SK-N-SH (cell line): ENCODE results near the gene HHAT. TPM values are rescaled to one million over a fixed set of nuclear protein-coding genes. Genes with fewer than 3 reads are reported as not detected.

Source experiments
- CTCF ChIA-PET: fragments of 300-600, 350-600 bp; formaldehyde crosslinking; extraction: SDS; loops from one replicate; lab custom pipeline; 2021; lab: Yijun Ruan, JAX
- POLR2A ChIA-PET: fragments of 350-600 bp; sonication (Branson Sonifier 250); formaldehyde crosslinking; extraction: SDS; loops from one replicate; lab custom pipeline; 2020; ENCODE audit warnings: antibody characterized with exemption, inconsistent platforms; lab: Yijun Ruan, JAX
- DNase-seq: peaks from one replicate; pipeline ENCODE4 v3.0.0; 2012
- H2AFZ ChIP-seq: fragments of 200-600 bp; sonication (generic); 2 replicates; pipeline ENCODE4 v1.8.1; 2016; ENCODE audit warnings: antibody characterized with exemption, mild to moderate bottlenecking, low read depth
- H3F3A ChIP-seq: fragments of 200-600 bp; sonication (generic); replicated peaks from 2 replicates; pipeline ENCODE3; 2016; ENCODE audit warnings: antibody characterized with exemption, mild to moderate bottlenecking; ENCODE audit not compliant: insufficient read depth
- H3K27ac ChIP-seq, 2 experiments: fragments of 200-500 bp in 1 of 2; fragments of 200-600 bp in 1 of 2; sonication (Bioruptor generic) in 1 of 2; sonication (generic), shearing (Covaris generic) in 1 of 2; 2 replicates each; pipeline versions ENCODE4 v1.5.1 to v1.6.1; 2014 to 2016; ENCODE audit warnings: low read depth in 2 of 2, inconsistent platforms in 1 of 2, low read length in 1 of 2, mild to moderate bottlenecking in 1 of 2, mixed read lengths in 1 of 2
- H3K27me3 ChIP-seq: fragments of 200-600 bp; sonication (generic), shearing (Covaris generic); 2 replicates; pipeline ENCODE4 v1.6.1; 2016; ENCODE audit warnings: mixed run types; ENCODE audit not compliant: insufficient read depth
- H3K36me3 ChIP-seq, 2 experiments: fragments of 200-500 bp in 1 of 2; fragments of 200-600 bp in 1 of 2; sonication (Bioruptor generic) in 1 of 2; sonication (generic) in 1 of 2; replicated peaks in 1 of 2; 2 replicates each; pipeline versions ENCODE3 to v1.5.1; 2014 to 2016; ENCODE audit warnings: low read length in 1 of 2, mild to moderate bottlenecking in 1 of 2; ENCODE audit not compliant: insufficient read depth in 2 of 2, control insufficient read depth in 1 of 2
- H3K4me1 ChIP-seq, 2 experiments: fragments of 200-500 bp in 1 of 2; fragments of 200-600 bp in 1 of 2; sonication (Bioruptor generic) in 1 of 2; sonication (generic), shearing (Covaris generic) in 1 of 2; 2 replicates each; pipeline versions ENCODE4 v1.5.1 to v1.6.1; 2014 to 2016; ENCODE audit warnings: low read depth in 1 of 2, low read length in 1 of 2, mixed run types in 1 of 2; ENCODE audit not compliant: insufficient read depth in 2 of 2, control insufficient read depth in 1 of 2
- H3K4me2 ChIP-seq: fragments of 200-600 bp; sonication (generic), shearing (Covaris generic); 2 replicates; pipeline ENCODE4 v1.6.1; 2017; ENCODE audit warnings: mixed run types
- H3K4me3 ChIP-seq, 2 experiments: fragments of 200-500 bp in 1 of 2; fragments of 200-600 bp in 1 of 2; sonication (Bioruptor generic) in 1 of 2; sonication (generic), shearing (Covaris generic) in 1 of 2; 2 replicates each; pipeline versions ENCODE4 v1.5.1 to v1.8.1; 2014 to 2016; ENCODE audit warnings: low read depth in 2 of 2, inconsistent platforms in 1 of 2, low read length in 1 of 2, mild to moderate bottlenecking in 1 of 2, mixed read lengths in 1 of 2, moderate library complexity in 1 of 2
- H3K79me2 ChIP-seq: fragments of 200-600 bp; sonication (generic); 2 replicates; pipeline ENCODE4 v1.8.1; 2017; ENCODE audit warnings: mild to moderate bottlenecking; ENCODE audit not compliant: insufficient read depth
- H3K9ac ChIP-seq: fragments of 200-600 bp; sonication (generic); 2 replicates; pipeline ENCODE4 v1.6.1; 2017; ENCODE audit warnings: mixed run types
- H3K9me2 ChIP-seq: fragments of 200-600 bp; sonication (generic); 2 replicates; pipeline ENCODE4 v1.6.1; 2017; ENCODE audit warnings: mixed run types
- H3K9me3 ChIP-seq: fragments of 200-600 bp; sonication (generic); 2 replicates; pipeline ENCODE4 v1.6.1; 2017; ENCODE audit warnings: mixed run types, mild to moderate bottlenecking, moderate library complexity
- H4K20me1 ChIP-seq: fragments of 200-600 bp; sonication (generic); 2 replicates; pipeline ENCODE4 v1.6.1; 2017; ENCODE audit warnings: mild to moderate bottlenecking, mixed run types; ENCODE audit not compliant: insufficient read depth
- ELF1 ChIP-seq: IDR thresholded peaks from 2 replicates; pipeline ENCODE4 v1.4.0; 2012
- EP300 ChIP-seq, 2 experiments: IDR thresholded peaks; 2 replicates each; pipeline versions ENCODE4 v1.4.0 to v1.6.1; 2012; ENCODE audit warnings: borderline replicate concordance in 1 of 2, low read depth in 1 of 2, low read length in 1 of 2
- FOSL2 ChIP-seq: IDR thresholded peaks from 2 replicates; pipeline ENCODE4 v1.4.0; 2012; ENCODE audit warnings: low read depth, mild to moderate bottlenecking, moderate library complexity, borderline replicate concordance
- GATA2 ChIP-seq: sonication (generic); formaldehyde crosslinking; IDR thresholded peaks from 2 replicates; pipeline ENCODE4 v1.5.0; 2020; ENCODE audit warnings: mild to moderate bottlenecking, missing genetic modification reagents
- NFIC ChIP-seq: IDR thresholded peaks from 2 replicates; pipeline ENCODE4 v1.4.0; 2012; ENCODE audit warnings: borderline replicate concordance
- NRF1 ChIP-seq: IDR thresholded peaks from 2 replicates; pipeline ENCODE4 v1.6.1; 2012; ENCODE audit warnings: low read depth, mild to moderate bottlenecking, low read length
- POLR2AphosphoS5 ChIP-seq: IDR thresholded peaks from 2 replicates; pipeline ENCODE4 v1.6.1; 2012; ENCODE audit warnings: low read depth, low read length
- RAD21 ChIP-seq: IDR thresholded peaks from 2 replicates; pipeline ENCODE4 v1.6.1; 2012; ENCODE audit warnings: mild to moderate bottlenecking, low read length
- SIN3A ChIP-seq: IDR thresholded peaks from 2 replicates; pipeline ENCODE4 v1.6.1; 2012; ENCODE audit warnings: low read depth, mild to moderate bottlenecking, low read length, moderate library complexity, borderline replicate concordance
- TAF1 ChIP-seq: IDR thresholded peaks from 2 replicates; pipeline ENCODE4 v1.6.1; 2012; ENCODE audit warnings: low read depth, mild to moderate bottlenecking, low read length, moderate library complexity, borderline replicate concordance
- WGBS: methylation state at CpG from one replicate; pipeline ENCODE4 v1.1.6; 2017; ENCODE audit warnings: low lambda C conversion rate; 5-methylcytosine and 5-hydroxymethylcytosine counted together
- polyA plus RNA-seq, 3 experiments: library from polyadenylated mRNA; depleted of rRNA; stranded (reverse); fragments of >200 nt; gene quantifications; 2 replicates each; pipeline ENCODE4 v1.2.3, GENCODE V29; 2012
- TF ChIP-seq, protein P1 (sequence below): IDR thresholded peaks from 2 replicates; pipeline ENCODE4 v1.6.1; 2012; ENCODE audit warnings: mild to moderate bottlenecking, low read depth, low read length, moderate library complexity

The HHAT gene
- polyA plus RNA-seq, 1 of the 3 experiments (the other 2 are of a cell fraction), result 8.1 TPM

DNA sequence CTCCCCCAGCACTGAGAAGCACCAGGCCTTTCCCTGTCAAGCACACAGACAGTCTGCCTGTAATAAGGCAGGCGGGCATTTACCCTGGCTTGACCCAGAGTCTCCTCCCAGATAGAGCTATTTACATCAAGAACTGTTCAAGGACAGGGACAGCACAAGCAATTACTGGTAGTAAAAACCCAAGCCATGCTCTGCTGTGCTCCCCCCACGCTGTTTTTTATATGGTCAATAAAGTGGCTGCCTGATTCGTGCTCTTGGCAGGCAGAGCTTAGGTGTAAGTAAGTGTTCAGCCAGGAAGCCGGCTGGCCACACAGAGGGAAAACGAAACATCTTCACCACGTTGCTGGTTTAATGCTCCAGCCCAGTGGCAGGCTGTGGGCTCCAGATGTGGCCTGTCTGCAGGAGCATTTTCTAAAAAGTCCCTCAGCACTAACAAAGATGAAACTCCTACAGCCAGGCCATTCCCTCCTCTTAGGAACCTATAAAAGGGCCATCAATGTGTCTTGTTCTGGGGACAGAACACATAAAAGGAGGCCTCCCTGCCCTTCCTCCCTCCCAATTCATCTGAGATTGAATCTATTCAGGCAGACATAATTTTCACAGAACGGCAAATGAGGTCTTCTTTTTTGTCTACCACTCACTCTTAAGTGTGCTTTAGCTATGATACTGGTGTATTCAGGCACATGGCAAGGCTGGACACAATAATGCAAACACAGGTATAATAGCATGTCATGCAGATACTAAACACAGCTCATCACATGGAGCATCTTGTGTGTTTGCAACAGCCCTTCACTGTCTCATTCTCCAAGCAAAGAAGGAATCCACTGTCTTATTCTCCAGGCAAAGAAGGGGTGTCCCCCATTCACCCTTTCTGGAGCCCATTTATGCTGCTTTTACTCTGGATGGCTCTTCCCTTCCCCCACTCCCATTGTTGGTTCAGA is 378.9 kb downstream of the HHAT start:
- CTCF ChIA-PET, result no interaction called here
- no peak for DNase-seq
- peaks cover 0 to 21% of the 10 kb centered on the region in 2 experiments; a peak in 1 of 4 replicates for H3K4me1 ChIP-seq
- H3F3A ChIP-seq, result no peaks in the 10 kb centered on the region
- H3K36me3 ChIP-seq, result no peaks in the 10 kb centered on the region
- H3K4me3 ChIP-seq, result no peak overlapping the region
- POLR2A ChIA-PET, result no interaction called here
- H3K9me2 ChIP-seq, result no peaks in the 10 kb centered on the region
- no peaks in the 10 kb centered on the region for H4K20me1 ChIP-seq
- H3K27ac ChIP-seq, result no peak overlapping the region
- 47% methylated on average over 7 of the region's 7 CpGs for WGBS
- H3K4me2 ChIP-seq, result no peak overlapping the region
- no peak overlapping the region for H3K9ac ChIP-seq
- TF ChIP-seq RAD21 (no peak), POLR2AphosphoS5 (no peak), GATA2 (CRISPR knock-in tag) (no peak)
- no peaks in the 10 kb centered on the region for H3K9me3 ChIP-seq
- H3K79me2 ChIP-seq, result no peaks in the 10 kb centered on the region
- no peaks in the 10 kb centered on the region for H3K27me3 ChIP-seq
- H2AFZ ChIP-seq, result no peak overlapping the region

DNA sequence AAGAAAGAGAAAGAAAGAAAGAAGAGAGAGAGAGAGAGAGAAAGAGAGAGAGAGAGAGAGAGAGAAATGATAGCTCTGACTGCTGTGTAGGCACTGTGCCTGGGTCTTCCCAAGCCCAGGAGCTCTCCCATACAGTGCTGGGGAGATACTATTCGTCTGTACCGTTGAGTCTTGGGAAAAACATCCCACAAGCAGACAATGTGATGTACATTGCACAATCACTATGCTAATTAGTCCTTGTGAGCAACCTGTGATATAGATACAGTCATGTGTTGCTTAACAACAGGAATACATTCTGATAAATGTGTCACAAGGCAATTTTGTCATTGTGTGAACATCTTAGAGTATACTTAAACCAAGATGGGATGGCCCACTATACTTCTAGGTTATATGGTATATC is 381.0 kb downstream of the HHAT start:
- no peak overlapping the region for H3K4me2 ChIP-seq
- H3K4me3 ChIP-seq, result no peak overlapping the region
- ChIA-PET POLR2A (no interaction called here), CTCF (interaction anchor here (1.0 kb wide), 1 partner anchor 424 kb away, joined by 3 read pairs; the partner anchor contains the start of gene KCNH1)
- DNase-seq, result no peak
- no peak overlapping the region for H2AFZ ChIP-seq
- H3F3A ChIP-seq, result no peaks in the 10 kb centered on the region
- no peaks in the 10 kb centered on the region for H3K27me3 ChIP-seq
- WGBS, result 61% methylated on average over 2 of the region's 2 CpGs
- H4K20me1 ChIP-seq, result no peaks in the 10 kb centered on the region
- no peaks in the 10 kb centered on the region for H3K9me3 ChIP-seq
- H3K79me2 ChIP-seq, result no peaks in the 10 kb centered on the region
- H3K4me1 ChIP-seq, result peaks cover 0 to 14% of the 10 kb centered on the region in 2 experiments; a peak in 1 of 4 replicates
- H3K9me2 ChIP-seq, result no peaks in the 10 kb centered on the region
- H3K36me3 ChIP-seq, result no peaks in the 10 kb centered on the region
- no peak for TF ChIP-seq TAF1
- TF ChIP-seq EP300 (IDR thresholded peaks at IDR 0.05; ENCODE audit: borderline replicate concordance in 1 of 2, low read depth in 1 of 2, low read length in 1 of 2), result no peak
- no peak for TF ChIP-seq FOSL2
- TF ChIP-seq, protein P1, sequence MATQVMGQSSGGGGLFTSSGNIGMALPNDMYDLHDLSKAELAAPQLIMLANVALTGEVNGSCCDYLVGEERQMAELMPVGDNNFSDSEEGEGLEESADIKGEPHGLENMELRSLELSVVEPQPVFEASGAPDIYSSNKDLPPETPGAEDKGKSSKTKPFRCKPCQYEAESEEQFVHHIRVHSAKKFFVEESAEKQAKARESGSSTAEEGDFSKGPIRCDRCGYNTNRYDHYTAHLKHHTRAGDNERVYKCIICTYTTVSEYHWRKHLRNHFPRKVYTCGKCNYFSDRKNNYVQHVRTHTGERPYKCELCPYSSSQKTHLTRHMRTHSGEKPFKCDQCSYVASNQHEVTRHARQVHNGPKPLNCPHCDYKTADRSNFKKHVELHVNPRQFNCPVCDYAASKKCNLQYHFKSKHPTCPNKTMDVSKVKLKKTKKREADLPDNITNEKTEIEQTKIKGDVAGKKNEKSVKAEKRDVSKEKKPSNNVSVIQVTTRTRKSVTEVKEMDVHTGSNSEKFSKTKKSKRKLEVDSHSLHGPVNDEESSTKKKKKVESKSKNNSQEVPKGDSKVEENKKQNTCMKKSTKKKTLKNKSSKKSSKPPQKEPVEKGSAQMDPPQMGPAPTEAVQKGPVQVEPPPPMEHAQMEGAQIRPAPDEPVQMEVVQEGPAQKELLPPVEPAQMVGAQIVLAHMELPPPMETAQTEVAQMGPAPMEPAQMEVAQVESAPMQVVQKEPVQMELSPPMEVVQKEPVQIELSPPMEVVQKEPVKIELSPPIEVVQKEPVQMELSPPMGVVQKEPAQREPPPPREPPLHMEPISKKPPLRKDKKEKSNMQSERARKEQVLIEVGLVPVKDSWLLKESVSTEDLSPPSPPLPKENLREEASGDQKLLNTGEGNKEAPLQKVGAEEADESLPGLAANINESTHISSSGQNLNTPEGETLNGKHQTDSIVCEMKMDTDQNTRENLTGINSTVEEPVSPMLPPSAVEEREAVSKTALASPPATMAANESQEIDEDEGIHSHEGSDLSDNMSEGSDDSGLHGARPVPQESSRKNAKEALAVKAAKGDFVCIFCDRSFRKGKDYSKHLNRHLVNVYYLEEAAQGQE, result no peak
- TF ChIP-seq ELF1, result no peak
- TF ChIP-seq NFIC, result no peak
- TF ChIP-seq SIN3A, result no peak
- TF ChIP-seq NRF1, result no peak
- TF ChIP-seq, all 33 proteins: peak for 0
- no peak overlapping the region for H3K27ac ChIP-seq
- no peak overlapping the region for H3K9ac ChIP-seq
